Hypothalamus (tissue), 51 donors: ENCODE data around the gene ST3GAL3.
"Not testable (repeated sequence)": the region's sequence is repeated elsewhere in the genome, so short reads cannot be mapped to it uniquely, and the experiment has no call there.

Source experiments
- DNase-seq, 51 donors: peaks; one replicate each; lab custom pipeline; 2025; lab: John Stamatoyannopoulos, UW

Gene ST3GAL3

GRCh38 chr1:43750083-43750482 lies 42.7 kb downstream of the ST3GAL3 start:
- DNase-seq, result no peak

- DNase-seq, result no peak
Measured at GRCh38 chr1:43753422-43753821, 46.1 kb downstream of the ST3GAL3 start.

GRCh38 chr1:43754892-43755291 lies 47.6 kb downstream of the ST3GAL3 start:
- DNase-seq, result no peak

GRCh38 chr1:43757343-43758053 lies 50.2 kb downstream of the ST3GAL3 start:
- DNase-seq, result no peak

GRCh38 chr1:43760745-43761317 lies 53.5 kb downstream of the ST3GAL3 start:
- no peak for DNase-seq

GRCh38 chr1:43763497-43763973 lies 56.2 kb downstream of the ST3GAL3 start:
- peak in 44 of 51 donors; percentile 5 to 88 (median 46) for DNase-seq

GRCh38 chr1:43764581-43764980 lies 57.2 kb downstream of the ST3GAL3 start:
- peak in 4 of 51 donors; percentile 2 to 9 (median 4) for DNase-seq

GRCh38 chr1:43766086-43766784 lies 58.9 kb downstream of the ST3GAL3 start:
- no peak for DNase-seq

- DNase-seq, result no peak
Measured at GRCh38 chr1:43766818-43767525, 59.6 kb downstream of the ST3GAL3 start.

- no peak for DNase-seq
Measured at GRCh38 chr1:43768168-43768567, 60.8 kb downstream of the ST3GAL3 start.

GRCh38 chr1:43769350-43769908 lies 62.1 kb downstream of the ST3GAL3 start:
- no peak for DNase-seq

GRCh38 chr1:43770111-43770510 lies 62.8 kb downstream of the ST3GAL3 start:
- DNase-seq, result no peak

- DNase-seq, result no peak
Measured at GRCh38 chr1:43772978-43773377, 65.6 kb downstream of the ST3GAL3 start.

- DNase-seq, result no peak
Measured at GRCh38 chr1:43773821-43774220, 66.5 kb downstream of the ST3GAL3 start.

GRCh38 chr1:43774359-43774758 lies 67.0 kb downstream of the ST3GAL3 start:
- DNase-seq, result no peak

GRCh38 chr1:43776043-43776761 lies 68.9 kb downstream of the ST3GAL3 start:
- no peak for DNase-seq

- not testable (repeated sequence) for DNase-seq
Measured at GRCh38 chr1:43777916-43778315, 70.6 kb downstream of the ST3GAL3 start.

GRCh38 chr1:43779266-43779665 lies 71.9 kb downstream of the ST3GAL3 start:
- no peak for DNase-seq

GRCh38 chr1:43779805-43780403 lies 72.6 kb downstream of the ST3GAL3 start:
- no peak for DNase-seq

GRCh38 chr1:43781574-43781973 lies 74.2 kb downstream of the ST3GAL3 start:
- DNase-seq, result no peak
